PFSK-1 (cell line): ENCODE data around the gene SEC14L5.

ENCODE experiments used
- FOXP2 ChIP-seq: optimal IDR thresholded peaks from 2 replicates; pipeline ENCODE3; 2011; ENCODE audit warnings: borderline replicate concordance, control low read depth, inconsistent platforms; ENCODE audit not compliant: insufficient read depth; ENCODE audit errors: extremely low read length, extremely low read depth
- POLR2AphosphoS5 ChIP-seq: IDR thresholded peaks from 2 replicates; pipeline ENCODE4 v1.6.1; 2012; ENCODE audit warnings: low read depth, mild to moderate bottlenecking, control low read depth, low read length, moderate library complexity
- REST ChIP-seq, 2 experiments: IDR thresholded peaks; 2 replicates each; pipeline versions ENCODE4 v1.6.1 to v1.8.0; 2011 to 2012; ENCODE audit warnings: low read depth in 2 of 2, low read length in 2 of 2, control low read depth in 1 of 2, inconsistent platforms in 1 of 2, mild to moderate bottlenecking in 1 of 2, moderate library complexity in 1 of 2; ENCODE audit not compliant: insufficient read depth in 1 of 2
- SIN3A ChIP-seq: IDR thresholded peaks from 2 replicates; pipeline ENCODE4 v1.6.1; 2012; ENCODE audit warnings: mild to moderate bottlenecking, low read length, moderate library complexity, borderline replicate concordance; ENCODE audit not compliant: insufficient read depth
- TAF1 ChIP-seq: IDR thresholded peaks from 2 replicates; pipeline ENCODE4 v1.6.1; 2012; ENCODE audit warnings: low read length, control low read depth, borderline replicate concordance; ENCODE audit not compliant: insufficient read depth

Gene SEC14L5

DNA sequence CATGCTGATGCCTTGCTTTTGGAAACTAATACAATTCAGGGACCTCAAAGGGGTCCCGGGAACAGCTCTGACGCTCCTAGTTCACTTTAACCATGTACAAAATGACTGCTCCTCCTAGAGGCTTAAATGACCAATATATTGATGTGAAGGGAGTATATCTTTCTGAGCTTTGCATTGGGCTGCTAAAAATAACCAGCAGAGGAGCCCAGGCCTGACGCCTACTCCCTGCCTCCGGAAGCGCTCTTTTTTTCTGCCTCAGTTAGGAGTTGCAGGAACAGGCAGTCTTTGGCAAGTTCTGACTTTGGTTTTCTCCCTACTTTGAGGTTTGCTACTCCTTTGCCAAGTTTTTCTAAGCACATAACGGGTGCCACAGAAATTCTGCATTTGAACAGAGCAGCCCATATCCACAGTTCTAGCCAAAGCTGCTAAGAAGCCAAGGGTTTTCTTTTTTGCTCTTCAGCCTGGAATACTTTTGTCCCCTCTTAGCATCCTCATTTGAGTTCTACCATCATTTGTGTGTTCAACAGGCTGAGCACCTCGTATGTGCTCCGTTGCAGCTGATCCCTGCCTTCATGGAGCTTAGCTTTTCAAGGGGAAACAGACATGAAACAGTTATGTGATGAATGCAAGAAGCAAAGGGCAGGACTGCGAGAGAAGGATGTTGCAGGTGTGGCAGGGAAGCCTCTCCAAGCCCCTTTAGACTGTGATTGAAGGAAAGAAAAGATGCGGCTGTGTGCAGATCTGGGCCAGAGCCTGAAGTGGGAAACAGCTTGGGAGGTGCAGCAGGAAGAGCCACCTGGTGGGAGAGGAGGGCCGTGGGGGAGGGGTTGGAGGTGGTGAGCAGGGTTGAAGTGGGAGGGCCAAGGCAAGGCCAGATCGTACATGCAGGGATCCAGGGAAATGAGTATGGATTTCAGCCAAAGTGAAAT is 78.4 kb downstream of the SEC14L5 start:
- TF ChIP-seq TAF1 (no peak), SIN3A (no peak), POLR2AphosphoS5 (no peak), FOXP2 (no peak)

DNA sequence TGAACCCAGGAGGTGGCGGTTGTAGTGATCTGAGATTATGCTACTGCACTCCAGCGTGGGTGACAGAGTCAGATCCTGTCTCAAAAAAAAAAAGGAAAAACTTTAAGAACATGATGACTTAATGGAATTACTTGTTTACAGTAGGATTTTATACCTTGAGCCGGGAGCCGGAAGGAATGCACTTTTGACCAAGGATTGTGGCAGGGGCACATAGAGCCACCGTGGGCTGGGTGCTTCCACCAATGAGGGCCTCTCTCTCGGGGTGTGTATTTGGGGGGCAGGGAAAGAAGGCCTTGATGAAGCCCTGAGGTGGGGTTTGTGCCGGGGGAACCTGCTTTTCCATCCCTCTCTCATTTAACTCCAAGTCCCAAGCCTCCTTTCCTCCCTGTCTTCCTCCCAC is 82.3 kb downstream of the SEC14L5 start:
- no peak for TF ChIP-seq SIN3A
- TF ChIP-seq FOXP2 = no peak
- TF ChIP-seq REST (IDR thresholded peaks at IDR 0.05; ENCODE audit: insufficient read depth in 1 of 2, low read depth in 2 of 2, low read length in 2 of 2) = no peak
- TF ChIP-seq TAF1 = no peak
- no peak for TF ChIP-seq POLR2AphosphoS5

DNA sequence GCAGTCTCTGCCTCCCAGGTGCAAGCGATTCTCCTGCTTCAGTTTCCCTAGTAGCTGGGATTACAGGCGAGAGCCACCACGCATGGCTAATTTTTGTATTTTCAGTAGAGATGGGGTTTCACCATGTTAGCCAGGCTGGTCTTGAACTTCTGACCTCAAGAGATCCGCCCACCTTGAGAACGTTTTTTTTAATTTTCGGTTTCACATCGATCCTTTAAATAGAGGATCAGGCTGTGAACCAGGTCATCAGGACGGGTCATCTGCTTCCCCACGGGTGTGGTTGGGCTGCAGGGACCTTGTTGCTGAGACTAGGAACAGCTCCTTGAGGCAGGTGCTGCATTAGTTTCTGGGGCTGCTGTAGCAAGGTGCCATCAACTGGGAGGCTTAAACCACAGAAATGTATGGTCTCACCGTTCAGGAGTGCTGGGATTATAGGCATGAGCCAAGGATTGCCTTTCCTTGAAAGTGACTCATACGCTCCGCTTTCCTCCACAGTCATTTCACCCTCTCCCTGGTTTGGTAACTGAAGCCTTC is 83.5 kb downstream of the SEC14L5 start:
- no peak for TF ChIP-seq POLR2AphosphoS5
- TF ChIP-seq FOXP2 = no peak
- TF ChIP-seq TAF1 = no peak
- no peak for TF ChIP-seq REST (IDR thresholded peaks at IDR 0.05; ENCODE audit: insufficient read depth in 1 of 2, low read depth in 2 of 2, low read length in 2 of 2)
- TF ChIP-seq SIN3A = no peak

- TF ChIP-seq POLR2AphosphoS5 = no peak
- TF ChIP-seq SIN3A = no peak
- peak in 1 of 2 experiments; percentile 79; a peak in 2 of 4 replicates for TF ChIP-seq REST (IDR thresholded peaks at IDR 0.05; ENCODE audit: insufficient read depth in 1 of 2, low read depth in 2 of 2, low read length in 2 of 2)
Observed at GRCh38 chr16:5042574-5043171, 84.5 kb downstream of the SEC14L5 start.

DNA sequence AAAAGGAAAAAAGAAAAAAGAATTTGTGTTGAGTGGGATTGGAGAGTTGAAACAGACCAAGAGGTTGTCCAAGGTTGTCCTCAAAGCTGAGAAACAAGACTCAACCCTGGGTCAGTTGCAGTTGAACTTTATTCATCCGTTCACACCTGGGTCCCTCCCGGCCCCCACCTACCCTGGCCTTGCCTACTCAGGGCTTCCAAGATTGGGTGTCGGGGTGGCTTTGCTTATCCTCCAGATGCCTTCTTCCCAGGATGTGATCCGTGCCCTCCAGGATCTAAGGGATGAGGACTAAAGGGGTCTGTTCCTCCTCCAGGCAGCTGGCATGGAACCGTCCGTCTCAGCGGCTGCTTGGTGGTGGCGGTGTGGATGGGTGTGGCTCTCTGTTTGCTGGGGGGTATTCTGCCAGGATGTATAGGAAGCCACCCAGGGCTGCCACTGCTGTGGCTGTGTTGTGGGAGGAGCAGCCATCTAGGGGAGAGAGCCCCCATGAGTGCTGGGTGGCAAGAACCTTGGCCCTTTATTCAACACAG is 85.9 kb downstream of the SEC14L5 start:
- no peak for TF ChIP-seq POLR2AphosphoS5
- TF ChIP-seq SIN3A = no peak
- no peak for TF ChIP-seq TAF1
- no peak for TF ChIP-seq REST (IDR thresholded peaks at IDR 0.05; ENCODE audit: insufficient read depth in 1 of 2, low read depth in 2 of 2, low read length in 2 of 2)
- no peak for TF ChIP-seq FOXP2
